K562 (cell line): ENCODE data around the gene COL20A1. TPM values are rescaled to one million over a fixed set of nuclear protein-coding genes. Genes with fewer than 3 reads are reported as not detected.

Source experiments
- ARNT ChIP-seq, 2 experiments: fragments of 450-650 bp; IDR thresholded peaks; 2 replicates each; pipeline ENCODE4 v1.6.1; 2016; ENCODE audit warnings: mild to moderate bottlenecking in 1 of 2
- ATF1 ChIP-seq, 2 experiments: fragments of 450-650 bp in 1 of 2; IDR thresholded peaks; 2 replicates each; pipeline ENCODE4 v1.6.1; 2016; ENCODE audit warnings: missing compliant biosample characterization in 1 of 2, missing genetic modification characterization in 1 of 2
- BACH1 ChIP-seq: fragments of 200-800 bp; sonication (Bioruptor generic); IDR thresholded peaks from 2 replicates; pipeline ENCODE4 v1.6.1; 2016; ENCODE audit warnings: missing genetic modification characterization, missing compliant biosample characterization
- BRD9 ChIP-seq: fragments of 450-650 bp; IDR thresholded peaks from 2 replicates; pipeline ENCODE4 v1.6.1; 2018; ENCODE audit warnings: low read depth; ENCODE audit not compliant: partially characterized antibody
- CGGBP1 ChIP-seq: fragments of 250-450 bp; sonication (Bioruptor Pico); IDR thresholded peaks from 2 replicates; pipeline ENCODE4 v1.9.0; 2021; ENCODE audit warnings: mild to moderate bottlenecking
- EWSR1 ChIP-seq: fragments of 450-650 bp; IDR thresholded peaks from 2 replicates; pipeline ENCODE4 v1.6.1; 2018; ENCODE audit warnings: borderline replicate concordance, mild to moderate bottlenecking, low read depth, moderate library complexity; ENCODE audit not compliant: partially characterized antibody
- FOSL1 ChIP-seq: fragments of 200-800 bp; sonication (Bioruptor generic); conservative IDR thresholded peaks from 2 replicates; pipeline ENCODE4 v1.6.1; 2016; ENCODE audit warnings: missing genetic modification characterization, missing compliant biosample characterization
- MCM7 ChIP-seq, 2 experiments: fragments of 450-650 bp; IDR thresholded peaks; 2 replicates each; pipeline ENCODE4 v1.6.1; 2016 to 2018
- NEUROD1 ChIP-seq: fragments of 150-350 bp; IDR thresholded peaks from 2 replicates; pipeline ENCODE4 v1.6.1; 2014; ENCODE audit warnings: borderline replicate concordance, low read length, low read depth; ENCODE audit not compliant: partially characterized antibody
- NR4A1 ChIP-seq, 2 experiments: fragments of 250-450 bp in 1 of 2; fragments of 450-650 bp in 1 of 2; sonication (Bioruptor Pico) in 1 of 2; IDR thresholded peaks; 2 replicates each; pipeline versions ENCODE4 v1.4.0 to v1.6.1; 2016 to 2020; ENCODE audit warnings: mild to moderate bottlenecking in 2 of 2, missing compliant biosample characterization in 1 of 2, missing genetic modification characterization in 1 of 2, moderate library complexity in 1 of 2
- SNRNP70 ChIP-seq: fragments of 200-400 bp; formaldehyde crosslinking; optimal IDR thresholded peaks from 2 replicates; pipeline ENCODE3; 2017; ENCODE audit warnings: low read depth, low read length
- ZC3H8 ChIP-seq: fragments of 450-650 bp; IDR thresholded peaks from 2 replicates; pipeline ENCODE4 v1.6.1; 2017
- polyA plus RNA-seq, 8 experiments: library from polyadenylated mRNA; depleted of rRNA in 4 of 8; stranded (reverse) in 5 of 8; unstranded in 3 of 8; fragments of >200 nt; fragmentation: Nextera tagmentation in 2 of 8; fragmentation: Illumina TruSeq in 1 of 8; extraction: Ambion mirVana in 2 of 8; extraction: Trizol in 1 of 8; gene quantifications; 2 replicates each; pipeline versions ENCODE4 v1.2.1 to v1.2.3, GENCODE V29; 2011 to 2014; ENCODE audit warnings: inconsistent platforms in 1 of 8, missing spikeins in 1 of 8
- total RNA-seq, 7 experiments: library from RNA; depleted of rRNA in 6 of 7; stranded (reverse); fragments of >200 nt in 6 of 7; fragmentation: Illumina TruSeq in 2 of 7; extraction: Trizol in 2 of 7; gene quantifications; 2 replicates each; pipeline versions ENCODE4 v1.2.1 to v1.2.3, GENCODE V29; 2011 to 2021; ENCODE audit warnings: low replicate concordance in 1 of 7
- TF ChIP-seq, protein P1 (sequence below): fragments of 250-450 bp; sonication (Bioruptor Pico); IDR thresholded peaks from 2 replicates; pipeline ENCODE4 v1.5.0; 2020; ENCODE audit warnings: mild to moderate bottlenecking, borderline replicate concordance
- TF ChIP-seq, protein P2 (sequence below): fragments of 450-650 bp; IDR thresholded peaks from 2 replicates; pipeline ENCODE4 v1.6.1; 2016; ENCODE audit warnings: mild to moderate bottlenecking, moderate library complexity

The COL20A1 gene
- total and polyA plus RNA-seq, 9 of the 15 experiments (the other 6 are each of a cell fraction or from before 2014, with no cell fraction given): not detected

GRCh38 chr20:63264000-63264399 is 29.0 kb upstream of the COL20A1 start (continued):
- no peak for TF ChIP-seq CGGBP1 (CRISPR knock-in tag)
- no peak for TF ChIP-seq EWSR1
- TF ChIP-seq, protein P1, sequence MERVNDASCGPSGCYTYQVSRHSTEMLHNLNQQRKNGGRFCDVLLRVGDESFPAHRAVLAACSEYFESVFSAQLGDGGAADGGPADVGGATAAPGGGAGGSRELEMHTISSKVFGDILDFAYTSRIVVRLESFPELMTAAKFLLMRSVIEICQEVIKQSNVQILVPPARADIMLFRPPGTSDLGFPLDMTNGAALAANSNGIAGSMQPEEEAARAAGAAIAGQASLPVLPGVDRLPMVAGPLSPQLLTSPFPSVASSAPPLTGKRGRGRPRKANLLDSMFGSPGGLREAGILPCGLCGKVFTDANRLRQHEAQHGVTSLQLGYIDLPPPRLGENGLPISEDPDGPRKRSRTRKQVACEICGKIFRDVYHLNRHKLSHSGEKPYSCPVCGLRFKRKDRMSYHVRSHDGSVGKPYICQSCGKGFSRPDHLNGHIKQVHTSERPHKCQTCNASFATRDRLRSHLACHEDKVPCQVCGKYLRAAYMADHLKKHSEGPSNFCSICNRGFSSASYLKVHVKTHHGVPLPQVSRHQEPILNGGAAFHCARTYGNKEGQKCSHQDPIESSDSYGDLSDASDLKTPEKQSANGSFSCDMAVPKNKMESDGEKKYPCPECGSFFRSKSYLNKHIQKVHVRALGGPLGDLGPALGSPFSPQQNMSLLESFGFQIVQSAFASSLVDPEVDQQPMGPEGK: peak; percentile 90; the same call in 1 of the 2 replicates
- TF ChIP-seq ATF1 (CRISPR knock-in tag; IDR thresholded peaks at IDR 0.05): no peak
- TF ChIP-seq ATF1 (tag; IDR thresholded peaks at IDR 0.05): no peak
- no peak; the same call in 1 of the 2 replicates for TF ChIP-seq BACH1 (tag)
- no peak for TF ChIP-seq ARNT (IDR thresholded peaks at IDR 0.05)
- TF ChIP-seq NR4A1 (CRISPR knock-in tag; IDR thresholded peaks at IDR 0.05): peak; percentile 88
- TF ChIP-seq NR4A1 (tag; IDR thresholded peaks at IDR 0.05): peak; percentile 98
- TF ChIP-seq MCM7 (IDR thresholded peaks at IDR 0.05): no peak
- TF ChIP-seq SNRNP70: no peak
- no peak for TF ChIP-seq BRD9
- TF ChIP-seq, protein P2, sequence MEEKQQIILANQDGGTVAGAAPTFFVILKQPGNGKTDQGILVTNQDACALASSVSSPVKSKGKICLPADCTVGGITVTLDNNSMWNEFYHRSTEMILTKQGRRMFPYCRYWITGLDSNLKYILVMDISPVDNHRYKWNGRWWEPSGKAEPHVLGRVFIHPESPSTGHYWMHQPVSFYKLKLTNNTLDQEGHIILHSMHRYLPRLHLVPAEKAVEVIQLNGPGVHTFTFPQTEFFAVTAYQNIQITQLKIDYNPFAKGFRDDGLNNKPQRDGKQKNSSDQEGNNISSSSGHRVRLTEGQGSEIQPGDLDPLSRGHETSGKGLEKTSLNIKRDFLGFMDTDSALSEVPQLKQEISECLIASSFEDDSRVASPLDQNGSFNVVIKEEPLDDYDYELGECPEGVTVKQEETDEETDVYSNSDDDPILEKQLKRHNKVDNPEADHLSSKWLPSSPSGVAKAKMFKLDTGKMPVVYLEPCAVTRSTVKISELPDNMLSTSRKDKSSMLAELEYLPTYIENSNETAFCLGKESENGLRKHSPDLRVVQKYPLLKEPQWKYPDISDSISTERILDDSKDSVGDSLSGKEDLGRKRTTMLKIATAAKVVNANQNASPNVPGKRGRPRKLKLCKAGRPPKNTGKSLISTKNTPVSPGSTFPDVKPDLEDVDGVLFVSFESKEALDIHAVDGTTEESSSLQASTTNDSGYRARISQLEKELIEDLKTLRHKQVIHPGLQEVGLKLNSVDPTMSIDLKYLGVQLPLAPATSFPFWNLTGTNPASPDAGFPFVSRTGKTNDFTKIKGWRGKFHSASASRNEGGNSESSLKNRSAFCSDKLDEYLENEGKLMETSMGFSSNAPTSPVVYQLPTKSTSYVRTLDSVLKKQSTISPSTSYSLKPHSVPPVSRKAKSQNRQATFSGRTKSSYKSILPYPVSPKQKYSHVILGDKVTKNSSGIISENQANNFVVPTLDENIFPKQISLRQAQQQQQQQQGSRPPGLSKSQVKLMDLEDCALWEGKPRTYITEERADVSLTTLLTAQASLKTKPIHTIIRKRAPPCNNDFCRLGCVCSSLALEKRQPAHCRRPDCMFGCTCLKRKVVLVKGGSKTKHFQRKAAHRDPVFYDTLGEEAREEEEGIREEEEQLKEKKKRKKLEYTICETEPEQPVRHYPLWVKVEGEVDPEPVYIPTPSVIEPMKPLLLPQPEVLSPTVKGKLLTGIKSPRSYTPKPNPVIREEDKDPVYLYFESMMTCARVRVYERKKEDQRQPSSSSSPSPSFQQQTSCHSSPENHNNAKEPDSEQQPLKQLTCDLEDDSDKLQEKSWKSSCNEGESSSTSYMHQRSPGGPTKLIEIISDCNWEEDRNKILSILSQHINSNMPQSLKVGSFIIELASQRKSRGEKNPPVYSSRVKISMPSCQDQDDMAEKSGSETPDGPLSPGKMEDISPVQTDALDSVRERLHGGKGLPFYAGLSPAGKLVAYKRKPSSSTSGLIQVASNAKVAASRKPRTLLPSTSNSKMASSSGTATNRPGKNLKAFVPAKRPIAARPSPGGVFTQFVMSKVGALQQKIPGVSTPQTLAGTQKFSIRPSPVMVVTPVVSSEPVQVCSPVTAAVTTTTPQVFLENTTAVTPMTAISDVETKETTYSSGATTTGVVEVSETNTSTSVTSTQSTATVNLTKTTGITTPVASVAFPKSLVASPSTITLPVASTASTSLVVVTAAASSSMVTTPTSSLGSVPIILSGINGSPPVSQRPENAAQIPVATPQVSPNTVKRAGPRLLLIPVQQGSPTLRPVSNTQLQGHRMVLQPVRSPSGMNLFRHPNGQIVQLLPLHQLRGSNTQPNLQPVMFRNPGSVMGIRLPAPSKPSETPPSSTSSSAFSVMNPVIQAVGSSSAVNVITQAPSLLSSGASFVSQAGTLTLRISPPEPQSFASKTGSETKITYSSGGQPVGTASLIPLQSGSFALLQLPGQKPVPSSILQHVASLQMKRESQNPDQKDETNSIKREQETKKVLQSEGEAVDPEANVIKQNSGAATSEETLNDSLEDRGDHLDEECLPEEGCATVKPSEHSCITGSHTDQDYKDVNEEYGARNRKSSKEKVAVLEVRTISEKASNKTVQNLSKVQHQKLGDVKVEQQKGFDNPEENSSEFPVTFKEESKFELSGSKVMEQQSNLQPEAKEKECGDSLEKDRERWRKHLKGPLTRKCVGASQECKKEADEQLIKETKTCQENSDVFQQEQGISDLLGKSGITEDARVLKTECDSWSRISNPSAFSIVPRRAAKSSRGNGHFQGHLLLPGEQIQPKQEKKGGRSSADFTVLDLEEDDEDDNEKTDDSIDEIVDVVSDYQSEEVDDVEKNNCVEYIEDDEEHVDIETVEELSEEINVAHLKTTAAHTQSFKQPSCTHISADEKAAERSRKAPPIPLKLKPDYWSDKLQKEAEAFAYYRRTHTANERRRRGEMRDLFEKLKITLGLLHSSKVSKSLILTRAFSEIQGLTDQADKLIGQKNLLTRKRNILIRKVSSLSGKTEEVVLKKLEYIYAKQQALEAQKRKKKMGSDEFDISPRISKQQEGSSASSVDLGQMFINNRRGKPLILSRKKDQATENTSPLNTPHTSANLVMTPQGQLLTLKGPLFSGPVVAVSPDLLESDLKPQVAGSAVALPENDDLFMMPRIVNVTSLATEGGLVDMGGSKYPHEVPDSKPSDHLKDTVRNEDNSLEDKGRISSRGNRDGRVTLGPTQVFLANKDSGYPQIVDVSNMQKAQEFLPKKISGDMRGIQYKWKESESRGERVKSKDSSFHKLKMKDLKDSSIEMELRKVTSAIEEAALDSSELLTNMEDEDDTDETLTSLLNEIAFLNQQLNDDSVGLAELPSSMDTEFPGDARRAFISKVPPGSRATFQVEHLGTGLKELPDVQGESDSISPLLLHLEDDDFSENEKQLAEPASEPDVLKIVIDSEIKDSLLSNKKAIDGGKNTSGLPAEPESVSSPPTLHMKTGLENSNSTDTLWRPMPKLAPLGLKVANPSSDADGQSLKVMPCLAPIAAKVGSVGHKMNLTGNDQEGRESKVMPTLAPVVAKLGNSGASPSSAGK: no peak
- TF ChIP-seq NEUROD1: no peak
- no peak for TF ChIP-seq ZC3H8
- no peak for TF ChIP-seq FOSL1 (tag)
